Loucy (cell line): ENCODE data around the gene MACROD2.

Experiments
- H2AFZ ChIP-seq: fragments of 200-600 bp; sonication (generic); 2 replicates; pipeline ENCODE4 v1.6.0; 2016; ENCODE audit warnings: antibody characterized with exemption, mild to moderate bottlenecking, low read length, moderate library complexity
- H3F3A ChIP-seq: fragments of 200-600 bp; 2 replicates; pipeline ENCODE4 v1.6.0; 2016; ENCODE audit warnings: antibody characterized with exemption, low read depth, mild to moderate bottlenecking
- H3K27me3 ChIP-seq: fragments of 200-600 bp; sonication (generic); 2 replicates; pipeline ENCODE4 v1.6.1; 2014; ENCODE audit warnings: low read length, mild to moderate bottlenecking; ENCODE audit not compliant: insufficient read depth, poor library complexity, severe bottlenecking
- H3K36me3 ChIP-seq: fragments of 200-600 bp; sonication (generic); 2 replicates; pipeline ENCODE4 v1.6.1; 2016; ENCODE audit warnings: low read length; ENCODE audit not compliant: insufficient read depth
- H3K4me1 ChIP-seq: fragments of 200-600 bp; sonication (generic); 2 replicates; pipeline ENCODE4 v1.5.1; 2014; ENCODE audit warnings: low read length, mild to moderate bottlenecking; ENCODE audit not compliant: insufficient read depth, poor library complexity, severe bottlenecking
- H3K4me2 ChIP-seq: fragments of 200-600 bp; sonication (generic); 2 replicates; pipeline ENCODE4 v1.6.0; 2014; ENCODE audit warnings: antibody characterized with exemption, low read length, low read depth, mild to moderate bottlenecking; ENCODE audit not compliant: poor library complexity, severe bottlenecking
- H3K4me3 ChIP-seq: fragments of 200-600 bp; sonication (generic); 2 replicates; pipeline ENCODE4 v1.5.1; 2014; ENCODE audit warnings: low read length, mild to moderate bottlenecking, mixed read lengths; ENCODE audit not compliant: poor library complexity, severe bottlenecking
- H3K79me2 ChIP-seq: fragments of 200-600 bp; sonication (generic); 2 replicates; pipeline ENCODE4 v1.6.1; 2014; ENCODE audit warnings: low read length; ENCODE audit not compliant: insufficient read depth
- H3K9ac ChIP-seq: fragments of 200-600 bp; sonication (generic); 2 replicates; pipeline ENCODE4 v1.6.0; 2014; ENCODE audit warnings: mild to moderate bottlenecking, low read depth, low read length, moderate library complexity; ENCODE audit not compliant: poor library complexity, severe bottlenecking
- H3K9me2 ChIP-seq: fragments of 200-600 bp; sonication (generic); replicated peaks from 2 replicates; pipeline ENCODE4 v1.6.1; 2016; ENCODE audit warnings: low read depth, low read length, mixed read lengths
- H3K9me3 ChIP-seq: fragments of 200-600 bp; sonication (generic); 2 replicates; pipeline ENCODE4 v1.6.1; 2014; ENCODE audit warnings: mild to moderate bottlenecking, antibody characterized with exemption, low read length, low read depth; ENCODE audit not compliant: insufficient read depth
- H4K20me1 ChIP-seq: fragments of 200-600 bp; sonication (generic); 2 replicates; pipeline ENCODE4 v1.6.0; 2014; ENCODE audit warnings: antibody characterized with exemption, low read length, mild to moderate bottlenecking; ENCODE audit not compliant: insufficient read depth, poor library complexity, severe bottlenecking
- EZH2phosphoT487 ChIP-seq: fragments of 200-600 bp; IDR thresholded peaks from 2 replicates; pipeline ENCODE4 v1.6.1; 2018; ENCODE audit warnings: antibody characterized with exemption, mild to moderate bottlenecking, moderate library complexity, borderline replicate concordance
- TF ChIP-seq, protein P1 (sequence below): fragments of 200-600 bp; sonication (generic); conservative IDR thresholded peaks from 2 replicates; pipeline ENCODE4 v1.5.1; 2014; ENCODE audit warnings: mild to moderate bottlenecking, antibody characterized with exemption, low read length

The MACROD2 gene

DNA sequence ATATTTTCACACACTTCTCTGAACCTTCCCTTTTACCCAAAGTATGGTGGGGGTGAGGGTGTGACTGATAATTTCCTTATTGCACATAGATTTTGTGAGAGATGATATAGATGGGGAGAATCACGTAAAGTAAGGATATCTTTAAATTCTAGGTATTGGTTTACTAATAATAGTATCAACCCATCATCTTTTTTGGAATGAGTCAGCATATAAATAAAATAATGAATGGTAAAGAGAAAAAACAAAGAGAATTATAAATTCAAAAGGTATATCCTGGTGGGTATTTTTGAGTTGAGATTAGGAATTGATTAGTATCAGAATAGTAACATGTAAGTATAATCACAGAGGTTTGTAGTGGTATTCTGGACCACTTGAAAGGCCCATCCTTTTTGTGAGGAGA is 56.1 kb downstream of the MACROD2 start:
- no peak for TF ChIP-seq EZH2phosphoT487
- TF ChIP-seq, protein P1, sequence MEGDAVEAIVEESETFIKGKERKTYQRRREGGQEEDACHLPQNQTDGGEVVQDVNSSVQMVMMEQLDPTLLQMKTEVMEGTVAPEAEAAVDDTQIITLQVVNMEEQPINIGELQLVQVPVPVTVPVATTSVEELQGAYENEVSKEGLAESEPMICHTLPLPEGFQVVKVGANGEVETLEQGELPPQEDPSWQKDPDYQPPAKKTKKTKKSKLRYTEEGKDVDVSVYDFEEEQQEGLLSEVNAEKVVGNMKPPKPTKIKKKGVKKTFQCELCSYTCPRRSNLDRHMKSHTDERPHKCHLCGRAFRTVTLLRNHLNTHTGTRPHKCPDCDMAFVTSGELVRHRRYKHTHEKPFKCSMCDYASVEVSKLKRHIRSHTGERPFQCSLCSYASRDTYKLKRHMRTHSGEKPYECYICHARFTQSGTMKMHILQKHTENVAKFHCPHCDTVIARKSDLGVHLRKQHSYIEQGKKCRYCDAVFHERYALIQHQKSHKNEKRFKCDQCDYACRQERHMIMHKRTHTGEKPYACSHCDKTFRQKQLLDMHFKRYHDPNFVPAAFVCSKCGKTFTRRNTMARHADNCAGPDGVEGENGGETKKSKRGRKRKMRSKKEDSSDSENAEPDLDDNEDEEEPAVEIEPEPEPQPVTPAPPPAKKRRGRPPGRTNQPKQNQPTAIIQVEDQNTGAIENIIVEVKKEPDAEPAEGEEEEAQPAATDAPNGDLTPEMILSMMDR, result no peak
- Histone ChIP-seq H3K4me1 (no peaks in the 10 kb centered on the region), H2AFZ (no peak overlapping the region), H3K27me3 (no peaks in the 10 kb centered on the region), H3F3A (no peaks in the 10 kb centered on the region), H3K9me2 (no peaks in the 10 kb centered on the region), H3K9me3 (no peaks in the 10 kb centered on the region), H3K4me3 (no peak overlapping the region), H3K79me2 (no peaks in the 10 kb centered on the region), H3K36me3 (no peaks in the 10 kb centered on the region), H3K9ac (no peak overlapping the region), H4K20me1 (no peaks in the 10 kb centered on the region), H3K4me2 (no peak overlapping the region)

DNA sequence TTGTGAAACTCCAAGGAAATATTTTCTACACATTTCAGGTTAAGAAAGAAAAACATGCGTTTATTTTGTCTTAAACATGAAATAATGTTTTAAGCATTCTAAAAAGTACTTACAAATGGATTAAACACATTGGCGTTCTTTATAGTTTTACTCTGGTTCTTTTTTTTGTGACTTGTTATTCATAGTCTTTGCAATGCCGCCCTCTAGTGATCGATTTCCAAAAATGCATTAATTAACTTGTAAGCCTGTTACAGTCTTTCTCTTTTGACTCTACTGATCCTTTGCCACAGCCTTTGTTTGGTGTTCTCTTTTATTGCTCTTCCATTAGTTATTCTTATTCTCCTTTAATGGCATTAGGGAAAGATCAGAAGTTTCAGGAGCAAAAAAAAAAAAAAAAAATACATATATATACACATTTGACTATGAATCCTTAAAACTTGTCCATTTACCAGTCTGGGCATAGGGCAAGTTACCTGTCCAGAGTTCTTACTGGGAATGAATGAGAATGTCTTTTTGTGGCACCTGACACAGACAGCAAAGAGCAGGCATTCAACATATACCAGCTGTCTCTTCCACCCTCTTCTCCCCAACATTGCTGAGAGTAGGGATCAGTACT is 59.9 kb downstream of the MACROD2 start:
- TF ChIP-seq, protein P1, result peak; percentile 77
- no peak for TF ChIP-seq EZH2phosphoT487
- H3K9me3 ChIP-seq, result no peaks in the 10 kb centered on the region

GRCh38 chr20:14062171-14062570 is 66.9 kb downstream of the MACROD2 start:
- Histone ChIP-seq H3K27me3 (no peaks in the 10 kb centered on the region), H3K4me1 (no peaks in the 10 kb centered on the region), H3K9me2 (no peaks in the 10 kb centered on the region), H3K36me3 (no peaks in the 10 kb centered on the region), H3K9ac (no peak overlapping the region), H3K4me3 (no peak overlapping the region), H3K4me2 (no peak overlapping the region), H3F3A (no peaks in the 10 kb centered on the region), H4K20me1 (no peaks in the 10 kb centered on the region), H3K9me3 (no peaks in the 10 kb centered on the region), H2AFZ (no peak overlapping the region), H3K79me2 (no peaks in the 10 kb centered on the region)
- TF ChIP-seq, protein P1, result no peak
- TF ChIP-seq EZH2phosphoT487, result no peak

More for the DNA sequence above, 59.9 kb downstream of the MACROD2 start:
- Histone ChIP-seq H4K20me1 (no peaks in the 10 kb centered on the region), H3K9ac (no peak overlapping the region), H3K9me2 (no peaks in the 10 kb centered on the region), H3K4me2 (no peak overlapping the region), H3K36me3 (no peaks in the 10 kb centered on the region), H3K4me1 (no peaks in the 10 kb centered on the region), H3F3A (no peaks in the 10 kb centered on the region), H3K27me3 (no peaks in the 10 kb centered on the region), H2AFZ (peak overlapping the region; percentile 70; the same call in 1 of the 2 replicates), H3K4me3 (no peak overlapping the region), H3K79me2 (no peaks in the 10 kb centered on the region)
